IPS DF 4.7 (cell line): ENCODE data around the gene TCAP.

Source experiments
- DNase-seq: peaks from one replicate; pipeline ENCODE4 v3.0.0-alpha.2; 2013; ENCODE audit warnings: low spot score; ENCODE audit errors: extremely low read depth

The TCAP gene

DNA sequence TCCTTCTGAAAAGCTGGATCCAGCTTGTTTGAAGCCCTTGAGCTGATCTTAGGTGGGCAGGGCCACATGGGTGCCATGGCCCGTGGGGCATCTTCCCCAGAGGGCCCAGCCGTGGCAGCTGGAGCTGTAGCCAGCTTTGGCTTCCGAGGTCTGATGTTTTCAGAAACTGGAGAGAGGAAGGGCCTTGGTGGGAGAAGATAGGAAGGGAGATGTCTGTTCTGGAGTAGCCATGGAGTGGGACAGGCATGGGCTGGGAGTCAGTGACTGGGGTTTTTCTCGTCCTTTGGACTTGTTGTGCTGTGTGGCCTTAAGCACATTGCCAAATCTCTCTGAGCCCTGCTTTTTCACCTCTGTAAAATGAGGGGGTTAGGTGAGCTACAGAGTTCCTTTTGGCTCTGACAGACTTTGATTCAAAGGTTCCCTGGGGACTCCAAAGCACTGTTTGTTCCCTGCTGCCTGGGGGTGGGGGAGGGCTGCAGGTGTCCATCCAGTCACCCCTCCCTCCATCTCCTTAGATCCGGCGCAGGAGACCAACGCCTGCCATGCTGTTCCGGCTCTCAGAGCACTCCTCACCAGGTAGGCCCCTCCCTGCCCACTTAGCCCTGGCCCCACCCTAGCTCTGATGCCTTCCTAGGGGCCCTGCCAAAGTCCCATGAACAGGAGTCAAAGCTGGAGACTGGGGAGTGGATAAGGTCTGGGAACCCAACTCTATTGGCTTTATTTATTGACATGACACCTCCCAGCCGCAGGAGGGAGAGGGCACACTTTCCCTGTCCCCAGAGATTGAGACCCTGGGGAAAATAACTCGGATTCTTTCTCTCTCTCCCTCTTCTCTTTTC is 36.3 kb upstream of the TCAP start:
- no peak for DNase-seq

DNA sequence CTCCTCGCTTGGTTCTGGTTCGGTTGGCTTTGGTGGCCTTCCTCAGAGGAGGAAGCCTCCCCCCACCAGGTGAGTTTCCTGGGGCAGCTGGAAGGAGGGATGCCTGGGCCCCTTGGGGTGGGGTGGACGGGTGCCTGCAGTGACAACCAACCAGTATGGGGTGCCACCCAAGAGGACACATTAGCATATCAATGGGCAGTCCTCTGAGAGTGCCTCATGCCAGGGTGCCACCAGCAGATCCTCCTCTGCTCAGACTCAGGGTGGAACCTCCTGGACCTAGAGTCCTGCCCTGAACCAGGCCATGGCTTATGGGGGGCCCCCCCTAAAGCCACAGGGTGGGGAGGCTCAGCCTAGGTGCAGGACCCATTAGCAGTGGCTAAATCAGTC is 35.7 kb upstream of the TCAP start:
- no peak for DNase-seq

DNA sequence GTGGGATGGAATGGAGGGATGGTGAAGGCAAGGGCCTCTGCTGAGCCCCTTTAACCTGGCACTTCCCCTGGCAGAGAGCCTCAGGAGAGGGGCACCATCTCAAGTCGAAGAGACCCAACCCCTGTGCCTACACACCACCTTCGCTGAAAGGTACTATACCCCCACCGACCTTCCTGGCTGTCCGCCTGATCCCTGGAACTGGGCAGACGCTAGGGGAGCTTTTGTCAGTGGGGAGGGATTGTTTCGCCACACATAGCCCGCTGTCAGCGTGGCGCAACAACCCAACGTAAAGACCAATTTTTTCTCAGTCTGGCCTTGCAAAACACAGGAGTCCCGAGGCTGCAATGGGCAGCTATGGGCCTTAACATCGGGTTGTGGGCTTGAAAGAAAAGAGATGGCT is 35.3 kb upstream of the TCAP start:
- no peak for DNase-seq

DNA sequence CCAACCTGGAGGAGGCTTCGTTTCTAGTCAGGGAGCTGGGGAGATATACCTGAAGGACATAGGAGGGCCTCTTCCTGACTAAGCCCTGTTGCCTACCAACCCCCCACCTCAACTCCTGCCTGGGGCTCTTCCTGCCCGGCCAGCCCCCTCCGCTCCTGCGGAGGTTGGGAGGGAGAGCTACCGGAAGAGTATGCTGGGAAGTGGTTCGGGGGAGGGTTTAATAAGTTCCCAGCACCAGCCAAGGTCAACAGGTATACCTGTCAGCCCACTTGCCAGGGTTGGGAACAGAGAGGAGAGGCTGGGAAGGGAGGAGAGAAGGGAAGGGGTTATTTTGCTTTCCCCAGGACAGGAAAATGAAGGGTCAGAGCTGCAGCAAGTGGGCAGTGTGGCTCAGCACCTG is 33.7 kb upstream of the TCAP start:
- no peak for DNase-seq

DNA sequence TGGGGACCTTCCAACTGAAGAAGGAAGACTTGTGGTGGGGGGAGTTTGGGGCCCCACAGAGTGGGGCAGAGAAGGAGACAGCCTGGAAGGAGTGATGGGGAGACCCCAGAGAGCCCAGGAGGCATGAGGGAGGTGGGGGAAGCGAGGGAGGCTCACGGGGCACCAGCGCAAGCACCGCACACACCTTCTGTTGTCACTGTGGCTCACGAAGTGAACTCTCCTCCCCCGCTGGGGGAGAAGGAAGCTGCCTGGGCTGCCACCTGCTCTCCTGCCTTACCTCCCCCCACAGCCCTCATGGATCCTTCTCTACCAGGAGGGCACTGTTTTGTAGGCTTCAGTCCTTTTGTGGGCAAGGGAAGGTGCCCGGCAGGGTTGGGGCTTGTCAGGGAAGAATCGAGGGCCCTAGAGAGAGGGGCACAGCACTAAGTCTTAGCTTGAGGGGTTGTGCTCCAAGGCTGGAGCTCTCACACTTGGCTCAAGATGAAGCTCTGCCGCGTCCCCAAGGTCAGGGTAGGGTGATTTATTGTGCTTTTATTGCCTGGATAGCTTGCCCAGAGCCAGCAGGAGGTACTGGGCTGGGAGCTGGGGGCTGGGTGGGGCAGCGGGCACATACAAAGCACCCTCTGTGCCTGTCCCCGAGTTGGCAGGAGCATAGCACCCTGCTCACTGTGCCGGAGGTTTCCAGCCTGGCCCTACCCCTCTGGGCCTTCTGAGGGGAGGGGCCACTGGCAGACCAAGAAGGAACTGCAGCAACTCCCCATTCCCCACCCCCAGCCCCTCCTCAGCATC is 32.8 kb upstream of the TCAP start:
- DNase-seq: no peak

DNA sequence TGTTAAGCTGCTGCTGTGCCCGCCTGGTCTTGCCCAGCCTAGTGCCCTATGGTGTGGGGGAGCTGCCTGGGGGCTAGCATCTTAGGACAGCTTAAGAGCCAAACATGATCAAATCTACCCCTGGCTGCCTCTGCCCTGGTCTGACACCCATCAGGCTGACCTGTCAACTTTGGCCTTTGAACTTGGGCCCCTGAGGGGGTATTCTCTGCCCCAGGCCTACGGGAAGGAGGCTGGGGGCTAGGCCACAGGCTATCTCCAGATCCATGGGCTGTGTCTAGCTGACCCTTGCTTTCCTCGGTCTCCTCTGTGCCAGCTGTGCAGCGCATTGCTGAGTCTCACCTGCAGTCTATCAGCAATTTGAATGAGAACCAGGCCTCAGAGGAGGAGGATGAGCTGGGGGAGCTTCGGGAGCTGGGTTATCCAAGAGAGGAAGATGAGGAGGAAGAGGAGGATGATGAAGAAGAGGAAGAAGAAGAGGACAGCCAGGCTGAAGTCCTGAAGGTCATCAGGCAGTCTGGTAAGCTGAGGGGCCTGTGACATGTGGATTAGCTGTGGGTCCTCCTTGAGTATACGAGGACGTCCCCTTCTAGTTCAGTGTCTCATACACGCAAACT is 31.5 kb upstream of the TCAP start:
- no peak for DNase-seq

DNA sequence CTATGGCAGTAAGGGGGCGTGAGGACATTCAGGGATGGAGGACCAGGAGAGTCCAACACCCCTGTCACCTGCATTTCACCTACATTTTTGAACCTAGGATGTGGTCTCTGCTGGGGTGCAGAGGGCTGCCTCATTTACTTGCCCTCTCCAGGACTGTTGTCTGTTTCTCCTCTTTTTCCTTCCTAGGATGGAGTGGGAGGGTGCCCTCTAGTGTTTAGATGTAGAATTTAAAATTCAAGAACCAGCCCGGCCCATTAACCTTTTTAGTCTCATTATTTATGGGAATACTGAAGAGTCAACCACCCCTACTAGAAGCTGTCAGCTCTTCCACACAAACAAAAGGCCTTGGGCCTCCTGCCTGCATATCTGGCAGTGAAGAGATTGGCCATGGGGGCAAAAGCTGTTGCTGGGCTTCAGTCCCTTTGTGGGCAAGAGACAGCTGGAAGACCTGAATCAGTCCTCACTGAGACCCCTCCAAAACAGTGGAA is 30.7 kb upstream of the TCAP start:
- no peak for DNase-seq

DNA sequence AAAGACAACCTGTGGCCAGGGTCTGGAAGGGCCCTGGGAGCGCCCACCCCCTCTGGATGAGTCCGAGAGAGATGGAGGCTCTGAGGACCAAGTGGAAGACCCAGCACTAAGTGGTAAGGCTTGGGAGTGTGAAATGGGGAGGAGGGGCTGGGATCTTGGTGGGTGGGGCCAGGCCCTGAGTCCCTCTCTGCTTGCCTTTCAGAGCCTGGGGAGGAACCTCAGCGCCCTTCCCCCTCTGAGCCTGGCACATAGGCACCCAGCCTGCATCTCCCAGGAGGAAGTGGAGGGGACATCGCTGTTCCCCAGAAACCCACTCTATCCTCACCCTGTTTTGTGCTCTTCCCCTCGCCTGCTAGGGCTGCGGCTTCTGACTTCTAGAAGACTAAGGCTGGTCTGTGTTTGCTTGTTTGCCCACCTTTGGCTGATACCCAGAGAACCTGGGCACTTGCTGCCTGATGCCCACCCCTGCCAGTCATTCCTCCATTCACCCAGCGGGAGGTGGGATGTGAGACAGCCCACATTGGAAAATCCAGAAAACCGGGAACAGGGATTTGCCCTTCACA is 29.5 kb upstream of the TCAP start:
- DNase-seq: no peak

DNA sequence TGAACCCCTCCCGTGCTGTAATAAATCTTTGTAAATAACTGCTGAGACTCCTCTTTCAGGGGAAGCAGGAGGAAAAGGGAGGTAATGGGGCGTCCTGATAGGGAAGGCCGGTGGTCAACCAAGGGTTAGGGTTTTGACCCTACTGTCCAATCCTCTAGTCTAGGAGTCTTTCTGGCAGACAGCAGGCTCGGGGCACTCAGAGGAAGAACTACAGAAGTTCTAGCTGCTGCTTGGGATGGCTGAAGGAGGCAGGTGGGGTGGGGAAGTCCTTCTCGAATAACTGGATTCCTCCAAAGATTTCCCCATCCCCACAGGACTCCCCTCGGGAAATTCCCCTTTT is 28.6 kb upstream of the TCAP start:
- DNase-seq: no peak

DNA sequence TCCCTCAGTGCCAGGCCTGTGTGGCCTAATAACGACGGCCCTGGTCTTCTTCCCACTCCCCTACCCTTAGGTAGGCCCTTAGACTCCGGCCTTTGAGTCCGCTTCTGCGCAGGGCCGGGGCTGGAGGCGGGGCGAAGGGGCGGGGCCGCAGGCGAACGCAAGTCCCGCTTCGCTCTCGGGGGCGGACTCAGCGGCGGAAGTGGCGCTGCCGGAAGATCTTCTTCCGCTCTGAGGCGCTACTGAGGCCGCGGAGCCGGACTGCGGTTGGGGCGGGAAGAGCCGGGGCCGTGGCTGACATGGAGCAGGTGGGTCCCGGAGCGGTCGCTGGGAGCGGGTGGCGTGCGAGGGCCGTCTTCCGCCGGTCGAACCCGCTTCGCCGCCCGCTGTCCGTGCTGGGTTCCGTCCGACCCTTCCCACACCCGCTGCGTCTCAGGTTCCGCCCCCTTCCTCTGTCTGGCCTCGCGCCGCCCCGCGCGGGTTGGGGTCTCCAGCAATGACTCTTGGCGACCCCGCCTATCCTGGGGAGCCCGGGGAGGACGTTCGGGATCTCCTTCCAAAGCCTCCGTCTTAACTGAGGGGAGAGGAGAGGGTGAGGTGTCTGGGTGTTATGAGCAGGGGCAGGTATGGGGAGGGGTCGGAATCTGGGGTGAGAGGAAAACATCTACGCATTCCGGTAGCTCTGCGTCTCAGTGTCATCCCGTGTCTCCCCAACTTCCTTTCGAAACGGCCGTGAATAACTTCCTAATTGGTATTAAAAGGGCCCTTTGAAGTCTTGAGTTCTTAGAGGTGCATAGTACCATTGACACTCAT is 28.0 kb upstream of the TCAP start, which contains the start of gene STARD3:
TSS of gene STARD3 (plus strand) at position 218 of the 810 bp plus-strand sequence. CDS start 16,388 bp downstream, outside the sequence.
- DNase-seq: no peak

DNA sequence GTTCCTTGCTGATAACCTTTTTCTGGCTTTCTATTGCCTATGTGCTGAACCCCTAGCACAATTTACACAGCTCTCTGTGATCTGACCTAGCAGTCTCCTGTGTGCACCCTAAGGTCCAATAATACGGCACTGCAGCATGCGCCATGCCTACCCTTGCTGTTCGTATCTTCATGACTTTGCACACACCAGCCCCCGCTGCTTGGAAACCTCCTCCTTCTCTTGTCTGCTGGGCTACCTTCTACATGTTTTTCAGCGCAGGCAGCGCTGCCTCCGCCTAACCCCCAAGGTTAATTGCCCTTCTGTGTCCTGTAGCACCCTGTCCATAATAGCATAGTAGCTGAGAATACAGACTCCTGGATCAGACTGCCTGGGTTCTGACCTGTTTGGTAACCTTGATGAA is 26.8 kb upstream of the TCAP start:
- DNase-seq: no peak

DNA sequence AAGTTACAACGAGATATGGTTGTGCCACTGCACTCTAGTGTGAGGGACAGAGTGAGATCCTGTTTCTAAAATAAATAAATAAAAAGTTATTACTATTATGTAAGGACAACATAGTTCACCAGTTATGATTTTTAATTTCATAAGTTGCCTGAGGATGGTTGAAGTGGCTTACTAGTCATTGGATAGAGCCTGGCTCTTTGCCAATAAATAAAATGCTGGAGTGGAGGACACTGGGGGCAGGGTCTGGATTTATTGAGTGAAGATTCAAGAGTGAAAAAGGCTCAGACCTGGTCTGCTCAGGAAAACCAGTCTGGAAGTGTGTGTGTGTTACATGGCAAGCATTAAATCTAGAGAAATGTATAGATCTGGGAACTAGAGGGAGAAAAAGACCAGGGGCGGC is 26.1 kb upstream of the TCAP start:
- no peak for DNase-seq

DNA sequence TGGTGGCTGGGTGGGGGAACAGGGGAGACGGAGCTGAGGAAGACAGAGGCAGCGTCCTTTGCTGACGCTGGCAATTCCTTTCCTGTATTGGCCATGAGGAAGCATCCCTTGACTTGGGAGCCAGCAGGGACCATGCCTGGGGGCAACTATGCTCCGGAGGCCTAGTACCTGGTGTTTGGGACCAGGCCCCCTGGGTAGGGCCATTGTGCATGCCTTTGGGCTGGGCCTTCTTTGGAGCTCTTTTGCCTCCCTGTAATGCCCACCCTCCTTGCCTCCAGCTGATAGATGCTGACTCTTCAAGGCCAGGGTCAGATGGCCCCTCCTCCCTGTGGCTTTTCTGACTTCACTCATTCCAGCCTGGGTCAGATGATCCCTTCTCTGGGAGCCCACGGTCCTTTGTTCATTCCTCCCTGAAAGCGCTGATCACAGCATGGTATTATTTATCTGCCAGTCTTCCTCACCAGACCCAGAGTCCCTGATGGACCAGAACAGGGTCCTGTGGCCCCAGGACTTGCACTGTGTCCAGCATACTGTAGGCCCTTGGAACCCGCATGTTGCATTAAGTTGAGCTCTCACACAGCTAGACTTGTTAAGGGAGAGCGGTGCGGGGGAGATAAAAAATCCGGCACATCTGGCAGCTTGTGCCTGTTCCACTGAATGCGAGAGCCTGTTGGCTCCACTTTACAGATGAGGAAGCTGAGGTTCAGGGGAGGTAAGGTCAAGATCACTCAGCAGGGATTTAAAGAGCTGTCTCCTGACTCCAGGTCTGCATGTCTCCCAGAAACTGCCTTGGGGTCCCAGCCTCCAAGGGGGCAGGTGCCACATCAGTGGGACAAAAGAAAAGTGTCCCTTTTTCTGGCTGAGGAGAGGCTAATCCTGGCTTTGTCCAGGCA is 25.3 kb upstream of the TCAP start:
- no peak for DNase-seq

DNA sequence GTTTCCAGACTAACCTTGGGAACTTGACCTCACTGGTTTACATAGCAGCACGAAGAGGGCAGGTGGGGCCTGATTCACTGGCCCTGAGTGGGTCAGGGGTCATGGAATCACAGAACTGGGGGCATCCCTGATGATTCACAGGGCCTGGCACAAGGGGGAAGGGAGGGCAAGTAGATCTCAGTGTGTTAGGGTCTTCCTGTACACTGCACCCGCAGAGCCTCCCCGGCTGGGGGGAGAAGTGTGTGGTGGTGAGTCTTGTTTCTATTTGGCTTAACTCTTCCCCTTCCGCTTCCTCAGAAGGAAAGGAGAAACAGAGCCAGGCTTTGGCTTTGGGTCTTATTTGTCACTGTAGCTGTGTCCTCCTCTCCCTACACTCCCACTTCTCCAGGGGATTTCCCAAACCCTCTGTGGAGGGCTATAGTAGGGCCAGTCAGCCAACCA is 24.5 kb upstream of the TCAP start:
- DNase-seq: no peak

DNA sequence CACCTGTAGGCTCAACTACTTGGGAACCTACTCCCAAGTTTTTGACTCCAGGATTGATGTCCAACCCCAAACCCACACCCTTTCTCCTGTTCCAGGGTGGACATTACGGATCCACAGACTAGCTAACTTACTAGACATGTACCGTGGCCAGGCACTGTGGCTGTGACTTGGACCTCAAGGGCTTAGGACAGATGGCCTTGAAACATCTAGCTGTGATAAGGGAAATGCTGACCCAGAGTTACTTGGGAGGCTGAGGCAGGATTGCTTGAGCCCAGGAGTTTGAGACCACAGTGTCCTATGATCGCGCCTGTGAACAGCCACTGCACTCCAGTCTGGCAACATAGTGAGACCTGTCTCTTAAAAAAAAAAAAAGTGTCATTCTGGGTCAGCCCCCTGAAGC is 24.1 kb upstream of the TCAP start:
- no peak for DNase-seq

DNA sequence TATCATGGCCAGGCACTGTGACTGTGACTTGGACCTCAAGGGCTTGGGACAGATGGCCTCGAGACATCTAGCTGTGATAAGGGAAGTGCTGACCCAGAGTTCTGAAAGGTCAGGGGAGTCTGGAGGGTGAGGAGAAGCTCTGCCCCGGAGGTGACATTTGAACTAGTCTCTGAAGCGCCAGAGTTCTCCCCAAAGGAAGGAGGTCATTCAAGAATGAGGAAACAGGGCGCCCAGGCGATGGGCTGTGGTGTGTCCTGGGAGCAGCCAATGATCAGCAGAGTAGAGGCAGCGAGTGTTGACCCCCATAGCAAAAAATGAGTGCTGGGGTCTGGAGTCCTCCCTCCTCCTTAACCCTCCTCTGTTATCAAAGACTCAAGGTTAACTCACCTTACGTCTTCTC is 23.3 kb upstream of the TCAP start:
- DNase-seq: no peak

DNA sequence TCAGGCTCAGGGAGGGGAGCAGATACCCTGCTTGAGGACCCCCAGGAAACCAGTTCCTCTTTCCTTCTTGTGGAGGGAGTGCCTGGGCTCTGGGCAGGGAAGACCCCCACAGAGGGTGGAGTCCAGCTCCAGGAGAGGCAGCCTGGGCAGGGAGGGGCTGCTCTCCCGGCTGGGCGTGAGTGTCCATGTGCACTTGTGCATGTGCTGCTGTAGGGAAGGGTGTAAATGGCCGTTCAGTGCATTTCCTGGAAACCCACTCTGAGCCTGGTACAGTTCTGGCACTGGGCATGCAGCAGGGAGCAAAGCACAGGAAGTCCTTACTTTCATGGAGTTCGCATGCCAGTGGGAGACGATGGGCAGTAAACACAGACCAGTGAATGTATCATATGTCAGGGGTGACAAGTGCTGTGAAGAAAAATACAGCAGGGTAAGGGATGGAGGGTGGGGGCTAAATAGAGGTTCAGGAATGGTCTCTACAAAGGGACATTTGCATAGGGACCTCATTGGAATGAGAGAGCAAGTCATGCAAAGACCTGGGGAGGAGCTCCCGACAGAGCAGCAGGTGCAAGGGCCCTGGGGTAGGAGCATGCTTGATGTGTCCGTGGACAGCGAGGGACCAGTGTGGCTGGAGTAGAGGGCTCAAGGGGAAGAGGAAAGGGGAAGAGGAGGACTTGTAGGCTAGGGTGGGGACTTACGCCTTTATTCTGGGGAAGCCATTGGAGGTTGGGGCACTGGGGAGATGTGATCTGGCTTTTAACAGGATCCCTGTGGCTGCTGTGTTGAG is 22.7 kb upstream of the TCAP start:
- DNase-seq: no peak

DNA sequence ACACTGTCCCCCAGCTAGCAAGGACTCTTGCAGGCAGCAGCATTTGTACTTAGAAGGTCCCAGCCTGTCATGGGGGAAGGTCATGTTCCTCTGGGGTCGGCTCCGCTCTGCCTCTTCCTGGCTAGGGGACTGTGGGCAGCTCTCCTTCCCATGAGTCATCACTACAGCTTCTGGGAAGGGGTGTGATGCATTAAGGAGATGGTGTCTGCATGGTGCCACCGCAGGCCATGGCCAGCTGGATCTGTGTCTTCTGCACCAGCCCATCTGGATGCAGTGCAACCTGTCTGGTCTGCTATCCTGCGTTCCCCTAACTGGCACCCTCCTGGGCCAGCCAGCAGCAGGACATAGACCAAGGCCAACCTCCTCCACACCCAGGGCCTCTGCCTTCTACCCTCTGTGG is 21.9 kb upstream of the TCAP start:
- no peak for DNase-seq

DNA sequence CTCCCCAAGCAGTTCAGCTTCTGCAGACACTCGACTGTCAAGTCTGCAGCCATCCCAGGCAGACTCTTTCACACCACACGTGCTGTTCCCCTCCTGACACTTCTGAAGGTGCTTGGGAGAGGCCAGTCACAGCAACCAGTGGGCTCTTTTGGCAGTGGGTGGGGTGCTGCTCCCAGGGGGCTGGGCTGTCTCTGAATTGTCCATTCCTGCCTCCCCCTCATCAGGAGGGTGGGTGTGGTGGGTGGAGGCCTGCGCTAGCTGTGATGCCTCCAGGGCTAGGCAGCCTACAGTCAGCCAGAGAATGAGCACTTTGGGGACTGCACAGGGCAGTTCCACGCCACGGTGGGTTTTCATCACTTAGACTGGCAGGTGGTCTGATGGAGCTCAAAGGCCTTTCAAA is 17.9 kb upstream of the TCAP start:
- no peak for DNase-seq
